Suprapubic skin (tissue), 4 donors: ENCODE measurements around the gene ZNF436.

ENCODE experiments used
- EP300 ChIP-seq: sonication (generic); formaldehyde crosslinking; IDR thresholded peaks from one replicate; pipeline ENCODE4 v1.6.1; 2017; ENCODE audit warnings: antibody characterized with exemption
- POLR2A ChIP-seq, 2 donors: fragments of 450-650 bp; IDR thresholded peaks; one replicate each; pipeline ENCODE4 v1.6.1; 2017; ENCODE audit warnings: antibody characterized with exemption in 2 of 2, mild to moderate bottlenecking in 2 of 2, moderate library complexity in 2 of 2
- POLR2AphosphoS5 ChIP-seq, 3 donors: sonication (generic); formaldehyde crosslinking; IDR thresholded peaks; one replicate each; pipeline ENCODE4 v1.6.1; 2017; ENCODE audit warnings: antibody characterized with exemption in 3 of 3
- TF ChIP-seq, protein P1 (sequence below), 2 donors: fragments of 200-600 bp in 1 of 2; fragments of 450-650 bp in 1 of 2; sonication (generic) in 1 of 2; IDR thresholded peaks; one replicate each; pipeline ENCODE4 v1.5.1; 2016 to 2019; ENCODE audit warnings: antibody characterized with exemption in 2 of 2, mild to moderate bottlenecking in 1 of 2, moderate library complexity in 1 of 2

DNA sequence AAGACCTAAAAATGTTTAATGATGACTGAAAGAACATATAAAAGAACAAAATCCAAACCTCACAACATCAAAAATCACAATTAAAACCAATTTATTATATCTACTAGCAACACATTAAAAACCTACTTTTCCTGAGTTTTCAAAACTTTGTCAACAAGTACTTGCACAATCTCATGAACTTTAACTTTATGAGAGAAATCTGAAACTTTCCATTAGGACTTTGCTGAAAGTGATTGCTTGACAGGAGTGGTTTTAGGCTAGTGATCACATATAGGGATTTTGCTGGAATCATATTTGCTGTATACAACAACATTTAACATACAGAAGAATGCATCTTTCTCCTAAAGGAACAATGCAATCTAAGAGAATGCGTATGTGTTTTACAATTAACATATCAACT, 38.8 kb downstream of the ZNF436 start:
- TF ChIP-seq POLR2AphosphoS5 (IDR thresholded peaks at IDR 0.05) (no peak), EP300 (no peak), POLR2A (IDR thresholded peaks at IDR 0.05) (no peak)
- TF ChIP-seq, protein P1, sequence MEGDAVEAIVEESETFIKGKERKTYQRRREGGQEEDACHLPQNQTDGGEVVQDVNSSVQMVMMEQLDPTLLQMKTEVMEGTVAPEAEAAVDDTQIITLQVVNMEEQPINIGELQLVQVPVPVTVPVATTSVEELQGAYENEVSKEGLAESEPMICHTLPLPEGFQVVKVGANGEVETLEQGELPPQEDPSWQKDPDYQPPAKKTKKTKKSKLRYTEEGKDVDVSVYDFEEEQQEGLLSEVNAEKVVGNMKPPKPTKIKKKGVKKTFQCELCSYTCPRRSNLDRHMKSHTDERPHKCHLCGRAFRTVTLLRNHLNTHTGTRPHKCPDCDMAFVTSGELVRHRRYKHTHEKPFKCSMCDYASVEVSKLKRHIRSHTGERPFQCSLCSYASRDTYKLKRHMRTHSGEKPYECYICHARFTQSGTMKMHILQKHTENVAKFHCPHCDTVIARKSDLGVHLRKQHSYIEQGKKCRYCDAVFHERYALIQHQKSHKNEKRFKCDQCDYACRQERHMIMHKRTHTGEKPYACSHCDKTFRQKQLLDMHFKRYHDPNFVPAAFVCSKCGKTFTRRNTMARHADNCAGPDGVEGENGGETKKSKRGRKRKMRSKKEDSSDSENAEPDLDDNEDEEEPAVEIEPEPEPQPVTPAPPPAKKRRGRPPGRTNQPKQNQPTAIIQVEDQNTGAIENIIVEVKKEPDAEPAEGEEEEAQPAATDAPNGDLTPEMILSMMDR (IDR thresholded peaks at IDR 0.05): no peak
